HG02798 (cell line): ENCODE results near the gene DPF1.

Source experiments
- ATAC-seq: cut with Tn5 transposase; IDR thresholded peaks from one replicate; pipeline ENCODE4 v1.9.1; 2021; ENCODE audit warnings: mild to moderate bottlenecking; ENCODE audit not compliant: unreplicated experiment, poor library complexity

DPF1 gene

DNA sequence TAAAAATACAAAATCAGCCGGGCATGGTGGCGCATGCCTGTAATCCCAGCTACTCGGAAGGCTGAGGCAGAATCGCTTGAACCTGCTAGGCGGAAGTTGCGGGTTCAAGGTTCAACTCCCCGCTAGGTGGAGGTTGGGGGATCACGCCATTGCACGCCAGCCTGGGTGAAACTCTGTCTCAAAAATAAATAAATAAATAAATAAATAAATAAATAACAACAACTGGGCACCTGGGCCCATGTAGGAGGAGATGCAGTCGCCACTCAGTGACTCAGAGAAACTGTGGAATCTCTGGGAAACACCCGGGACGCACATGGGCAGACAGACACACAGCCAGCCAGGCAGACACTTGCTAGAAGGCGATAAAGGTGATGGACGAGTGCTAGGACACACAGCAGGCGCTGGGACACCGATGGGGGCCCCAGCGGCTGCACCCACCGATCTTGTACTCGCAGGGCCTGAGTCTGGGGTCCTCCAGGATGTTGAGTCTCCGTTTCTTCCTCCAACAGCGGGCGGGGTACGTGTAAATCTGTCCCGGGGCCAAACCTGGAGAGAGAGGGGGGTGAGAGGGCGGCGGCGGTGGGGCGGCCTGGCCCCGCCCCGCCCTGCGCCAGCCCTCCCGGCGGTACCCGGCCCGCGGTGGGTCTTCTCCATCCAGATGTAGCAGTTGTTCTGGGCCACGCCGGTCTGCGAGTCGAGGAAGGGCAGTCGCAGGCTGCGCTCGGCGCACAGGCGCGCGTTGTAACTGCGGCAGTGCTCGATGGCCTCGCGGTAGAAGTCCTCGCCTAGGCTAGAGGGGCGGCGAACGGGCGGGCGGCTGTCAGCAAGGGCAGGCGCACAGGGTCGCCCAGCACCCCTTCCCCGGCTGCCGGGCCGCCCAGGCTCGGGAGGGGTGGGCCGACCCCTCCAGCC, 1.8 kb downstream of the DPF1 start:
- ATAC-seq: no peak

DNA sequence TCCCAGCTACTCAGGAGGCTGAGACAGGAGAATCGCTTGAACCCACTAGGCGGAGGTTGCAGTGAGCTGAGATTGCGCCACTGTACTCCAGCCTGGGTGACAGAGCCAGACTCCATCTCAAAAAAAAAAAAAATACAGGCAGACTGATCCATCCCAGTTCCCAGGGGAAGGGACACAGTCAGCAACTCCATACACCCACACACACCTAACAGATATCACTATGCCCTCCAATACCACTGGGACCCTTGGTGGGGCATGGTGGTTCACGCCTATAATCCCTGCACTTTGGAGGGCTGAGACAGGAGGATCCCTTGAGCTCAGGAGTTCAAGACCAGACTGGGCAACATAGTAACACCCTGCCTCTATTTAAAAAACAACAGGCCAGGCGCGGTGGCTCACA, 2.6 kb downstream of the DPF1 start:
- no peak for ATAC-seq

DNA sequence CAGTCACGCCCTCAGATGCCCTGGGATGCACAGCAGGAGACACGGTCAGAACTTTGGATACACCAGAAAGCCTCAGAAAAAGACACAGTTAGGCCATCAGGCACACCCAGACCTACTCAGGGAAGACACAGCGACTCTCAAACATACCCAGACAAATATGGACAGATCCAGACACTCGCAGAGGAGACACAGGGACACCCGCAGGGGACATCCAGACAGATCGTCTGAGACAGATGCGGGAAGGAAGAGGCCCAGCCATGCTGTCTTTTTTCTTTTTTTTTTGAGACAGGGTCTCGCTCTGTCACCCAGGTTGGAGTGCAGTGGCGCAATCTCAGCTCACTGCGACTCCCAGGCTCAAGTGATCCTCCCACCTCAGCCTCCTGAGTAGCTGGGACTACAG, 4.8 kb downstream of the DPF1 start:
- ATAC-seq: no peak

DNA sequence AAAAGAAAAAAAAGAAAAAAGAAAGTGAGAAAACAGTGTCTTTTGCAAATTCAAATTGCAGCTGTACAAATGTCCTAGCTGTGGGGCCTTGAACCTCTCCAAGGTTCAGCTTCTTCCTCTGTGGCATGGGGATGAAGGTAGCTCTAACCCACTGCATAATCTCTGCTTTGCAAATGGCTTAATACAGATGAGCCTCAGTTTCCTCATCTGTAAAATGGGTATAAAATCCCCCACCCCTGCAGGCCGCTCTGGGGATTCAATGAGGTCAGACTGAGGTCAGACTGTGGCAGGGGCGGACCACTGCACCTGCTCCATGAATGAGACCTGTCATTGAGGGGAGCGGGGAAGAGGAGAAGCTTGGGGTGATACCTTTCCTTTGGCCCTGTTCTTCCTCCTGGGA, 5.8 kb downstream of the DPF1 start:
- no peak for ATAC-seq

DNA sequence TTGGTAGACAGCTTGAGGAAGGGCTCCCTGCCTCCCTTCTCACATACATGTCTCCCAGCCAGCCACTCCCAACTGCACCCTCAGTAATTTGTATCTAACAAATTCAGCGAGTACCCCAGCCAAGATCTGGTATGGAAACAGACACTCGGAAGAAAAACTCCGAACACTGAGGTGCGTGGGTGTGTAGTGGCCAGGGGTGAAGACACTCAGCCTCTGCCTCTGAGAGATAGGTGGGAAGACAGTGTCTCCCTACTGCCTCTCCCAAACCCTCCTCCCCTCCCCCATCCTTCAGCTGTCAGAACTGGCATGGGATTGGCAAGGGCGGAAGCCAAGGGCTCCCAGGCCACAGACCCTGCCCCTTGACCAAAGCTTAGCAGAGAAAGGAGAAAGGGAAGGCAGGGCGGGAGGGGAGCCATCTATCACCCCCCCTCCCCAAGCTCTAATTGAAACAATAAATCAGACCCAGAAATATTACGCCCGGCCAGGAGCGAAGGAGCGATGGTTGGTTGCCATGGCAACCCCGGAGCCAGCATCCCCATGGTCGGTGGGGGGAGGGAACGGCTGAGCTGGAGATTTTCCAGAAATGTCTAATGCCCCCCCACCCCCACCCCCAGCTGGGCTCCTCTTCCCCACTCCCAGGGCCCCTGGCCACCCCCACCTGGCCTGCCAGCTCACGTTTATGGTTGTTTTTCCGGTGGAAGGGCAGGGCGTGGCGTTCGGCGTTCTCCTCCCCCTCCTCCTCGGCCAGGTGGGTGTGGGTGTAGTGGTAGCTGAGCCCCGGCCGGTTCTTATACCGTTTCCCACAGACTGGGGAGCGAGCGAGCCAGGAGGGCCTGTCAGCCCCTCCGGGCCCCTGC, 7.0 kb downstream of the DPF1 start:
- no peak for ATAC-seq

DNA sequence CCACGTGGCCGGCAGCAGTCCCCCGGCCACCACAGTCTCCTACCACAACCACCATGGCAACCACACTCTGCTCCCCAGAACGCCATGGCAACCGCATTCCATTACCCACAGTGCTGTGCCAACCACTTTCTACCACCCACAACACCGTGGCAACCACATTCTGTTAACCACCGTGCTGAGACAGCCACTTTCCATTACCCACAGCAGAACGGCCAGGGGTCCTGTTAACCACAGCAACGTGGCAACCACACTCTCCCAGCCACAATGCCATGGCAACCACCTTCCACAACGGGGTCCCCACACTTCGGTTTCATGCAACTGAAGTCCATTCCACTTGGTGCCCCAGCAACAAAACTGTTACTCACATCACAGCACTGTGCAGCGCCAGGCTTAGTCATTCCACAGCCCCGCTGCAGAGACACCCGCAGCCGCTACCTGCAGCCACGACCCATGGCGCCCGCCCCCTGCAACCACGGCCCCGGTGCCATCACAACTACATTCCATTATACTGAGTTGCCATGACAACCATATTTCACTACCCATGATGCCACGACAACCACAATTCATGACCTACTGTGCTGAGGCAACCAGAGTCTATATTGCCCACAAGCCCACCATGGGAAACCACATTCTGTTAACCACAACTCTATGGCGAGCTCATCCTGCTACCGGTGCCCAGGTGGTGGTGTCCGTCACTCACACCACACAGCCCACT, 10.0 kb downstream of the DPF1 start:
- ATAC-seq: peak; percentile 33

DNA sequence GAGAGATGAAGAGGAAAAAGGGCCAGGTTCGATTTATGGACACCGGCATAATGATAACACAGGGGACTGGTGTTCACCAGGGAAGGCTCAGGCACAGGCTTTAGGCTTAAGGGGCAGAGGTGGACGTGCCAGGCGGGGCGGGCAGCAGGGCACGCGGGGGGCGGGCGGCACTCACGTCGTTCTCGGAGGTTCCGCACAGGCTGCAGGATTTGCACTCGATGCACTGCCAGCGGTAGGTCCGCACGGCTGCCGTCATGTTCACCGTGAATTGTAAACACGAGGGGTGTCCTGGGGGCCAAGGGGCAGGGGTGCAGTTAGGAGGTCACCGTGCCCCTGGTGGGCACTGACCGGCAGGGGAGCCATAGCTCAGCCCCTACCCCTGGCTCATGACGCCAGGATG, 10.6 kb downstream of the DPF1 start:
- ATAC-seq: no peak

DNA sequence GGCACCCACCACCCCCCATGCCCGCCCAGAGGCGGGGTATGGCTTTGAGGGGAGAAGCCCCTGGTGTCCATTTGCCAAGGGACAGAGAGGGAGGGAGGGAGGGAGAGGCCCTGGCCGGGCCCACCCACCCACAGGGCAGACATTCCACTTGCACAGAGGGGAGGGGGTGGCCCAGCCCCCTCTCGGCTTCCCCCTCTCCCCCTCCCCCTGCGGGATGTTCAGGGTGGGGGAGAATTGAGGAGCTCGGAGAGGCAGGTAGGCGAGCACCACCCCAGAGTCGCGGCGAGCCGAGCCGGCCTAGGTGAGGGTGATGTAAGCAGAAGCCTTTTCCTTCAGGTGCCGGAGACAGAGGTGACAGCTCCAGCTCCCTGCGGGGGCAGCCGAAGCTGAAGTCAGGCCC, 12.3 kb downstream of the DPF1 start:
- ATAC-seq: no peak

DNA sequence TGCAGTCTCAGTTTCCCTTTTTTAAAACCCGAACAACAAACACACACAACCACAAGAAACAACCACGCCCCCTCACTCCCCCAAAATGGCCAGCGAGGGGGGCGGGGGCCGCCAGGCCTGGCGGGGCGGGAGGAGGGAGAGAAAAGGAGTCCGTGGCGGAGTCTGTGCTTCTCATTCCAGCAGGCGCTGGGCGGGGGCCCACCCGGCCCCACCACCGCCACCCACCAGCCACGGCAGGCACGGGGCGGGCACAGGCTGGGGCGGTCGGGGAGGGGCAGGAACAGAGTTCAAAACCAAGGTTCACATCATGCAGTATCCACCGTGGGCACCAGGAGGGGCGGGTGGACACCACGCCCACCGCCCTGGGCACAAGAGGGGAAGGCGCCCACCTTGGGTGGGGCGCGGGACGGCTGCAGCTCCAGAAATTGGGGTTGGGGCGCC, 12.9 kb downstream of the DPF1 start:
- ATAC-seq: no peak

DNA sequence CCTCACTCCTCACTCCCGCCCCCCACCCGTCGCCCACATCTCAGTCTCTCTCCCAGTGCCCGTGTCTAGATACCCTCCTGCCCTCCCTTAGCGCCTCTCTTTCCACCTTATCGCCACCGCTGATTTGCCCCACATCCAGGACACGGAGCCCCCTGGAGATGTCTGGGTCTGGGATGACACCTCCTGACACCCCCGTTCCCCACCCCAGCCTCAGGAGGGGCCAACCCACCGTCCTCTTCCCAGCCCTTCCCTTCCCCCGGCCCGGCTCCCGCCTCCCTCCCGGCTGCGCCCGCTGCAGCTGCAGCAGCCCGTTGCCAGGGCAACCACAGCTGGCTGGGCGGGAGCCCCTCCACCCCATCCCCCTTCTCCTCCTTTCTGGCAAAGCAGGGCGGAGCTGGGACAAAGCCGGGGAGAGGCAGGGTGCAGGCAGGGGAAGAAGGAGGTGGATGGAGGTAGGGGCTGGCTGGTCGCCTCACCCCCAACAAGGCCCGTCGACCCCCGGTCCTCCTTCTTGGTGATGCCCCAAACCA, 13.5 kb downstream of the DPF1 start:
- ATAC-seq: no peak

DNA sequence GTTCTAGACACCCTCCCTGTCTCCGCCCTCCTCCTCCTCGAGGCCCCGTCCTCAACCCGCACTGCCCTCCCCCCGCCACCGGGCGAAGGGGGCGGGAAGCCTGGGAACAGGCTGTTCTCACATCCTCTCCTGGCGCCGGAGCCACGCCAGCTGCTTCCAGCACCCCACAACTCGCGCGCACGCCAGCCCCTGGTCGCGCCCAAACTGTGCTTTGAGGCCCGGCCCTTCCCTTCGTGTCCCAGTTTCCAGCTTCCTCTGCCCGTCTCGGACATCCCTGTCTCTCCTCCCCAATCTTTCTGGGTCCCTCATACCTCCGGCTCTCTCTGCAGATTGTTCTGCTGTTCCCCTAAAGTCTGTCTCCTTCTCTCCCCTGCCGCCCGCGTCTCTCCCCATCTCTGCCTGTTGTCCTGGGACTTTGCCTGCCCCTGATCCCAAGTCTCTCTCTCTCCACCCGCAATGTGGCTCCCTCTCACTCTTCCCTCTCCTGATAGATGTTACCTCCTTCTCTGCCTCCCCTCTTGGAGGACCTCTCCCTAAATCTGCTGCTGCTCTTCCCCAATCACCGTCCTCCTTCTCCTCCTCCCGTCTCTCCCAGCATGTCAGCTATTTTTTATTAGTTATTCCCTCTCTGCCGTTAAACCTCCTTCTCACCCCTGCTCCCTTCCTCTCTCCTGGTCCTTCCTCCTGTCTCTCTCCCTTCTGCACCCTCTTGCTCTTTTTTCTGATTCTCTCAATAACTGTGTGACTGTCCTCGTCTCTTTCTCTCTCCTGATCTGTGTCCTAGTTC, 14.2 kb downstream of the DPF1 start:
- no peak for ATAC-seq

DNA sequence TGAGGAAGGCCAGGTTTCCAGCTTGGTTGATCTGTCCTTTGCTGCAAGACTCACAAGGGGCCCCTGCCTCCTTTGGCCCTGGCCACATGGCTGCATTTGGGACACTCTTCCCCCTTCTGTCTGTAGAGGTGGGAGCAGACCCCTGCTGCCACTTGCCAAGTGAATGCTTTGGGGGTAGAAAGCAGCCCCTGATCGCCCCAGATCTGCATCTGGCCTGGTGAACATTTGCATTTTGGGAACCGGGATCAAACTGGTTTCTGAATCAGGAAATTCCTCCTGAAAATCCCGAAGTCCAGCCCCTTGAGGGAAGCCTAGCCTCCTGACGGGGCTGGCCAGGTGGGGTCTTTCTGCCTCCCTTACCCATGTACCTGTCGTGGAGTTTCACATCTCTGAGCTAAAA, 14.9 kb downstream of the DPF1 start:
- ATAC-seq: no peak

DNA sequence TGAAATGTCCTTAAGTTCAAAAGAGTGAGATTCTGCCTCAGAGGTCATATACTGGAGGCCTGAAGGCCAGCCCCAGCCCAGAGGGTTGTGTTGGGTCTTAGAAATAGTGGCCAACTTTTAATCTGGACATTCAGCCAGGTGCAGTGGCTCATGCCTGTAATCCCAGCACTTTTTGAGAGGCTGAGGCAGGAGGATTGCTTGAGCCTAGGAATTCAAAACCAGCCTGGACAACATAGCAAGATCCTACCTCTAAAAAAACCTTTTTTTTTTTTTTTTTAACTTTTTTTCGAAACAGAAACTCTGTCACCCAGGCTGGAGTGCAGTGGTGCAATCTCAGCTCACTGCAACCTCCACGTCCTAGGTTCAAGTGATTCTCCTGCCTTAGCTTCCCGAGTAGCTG, 15.5 kb downstream of the DPF1 start:
- ATAC-seq: no peak

DNA sequence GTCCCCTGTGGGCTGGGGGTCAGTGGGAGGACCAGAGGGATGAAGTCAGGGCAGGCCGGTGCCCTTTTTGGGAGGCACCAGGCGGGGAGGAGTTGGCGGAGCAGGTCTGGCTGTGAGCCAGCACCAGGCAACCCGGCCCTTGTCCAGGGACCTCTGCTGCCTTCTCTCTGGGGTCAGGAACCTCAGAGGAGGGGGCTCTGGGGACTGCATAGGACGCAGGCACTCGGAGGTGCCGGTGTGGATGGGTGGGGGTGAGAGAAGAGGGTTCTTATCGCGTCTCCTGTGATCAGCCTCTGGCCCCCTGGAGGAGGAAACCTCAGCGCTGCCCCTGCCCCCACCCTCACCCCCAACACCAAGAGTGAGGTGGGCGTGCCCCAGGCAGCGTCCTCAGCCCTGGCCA, 16.5 kb downstream of the DPF1 start:
- no peak for ATAC-seq

DNA sequence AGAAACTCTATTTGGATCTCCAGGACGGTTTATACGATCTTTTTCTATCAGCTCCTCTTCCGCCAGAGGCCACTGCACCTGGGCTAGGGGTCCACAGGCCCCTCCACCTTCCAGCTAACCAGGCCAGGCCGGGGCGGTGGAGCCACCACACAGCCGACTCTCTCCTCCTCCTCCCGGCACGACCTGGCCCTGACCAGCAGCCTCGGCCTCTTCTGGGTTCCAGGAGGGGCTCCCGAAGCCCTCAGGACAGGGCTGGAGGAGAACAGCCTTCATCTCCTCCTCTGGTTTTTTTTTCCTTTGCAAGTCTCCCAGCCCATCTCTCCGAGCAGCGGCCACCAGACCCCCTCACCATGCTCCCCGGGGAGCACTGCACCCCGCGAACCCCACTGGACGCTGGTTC, 17.1 kb downstream of the DPF1 start:
- no peak for ATAC-seq

DNA sequence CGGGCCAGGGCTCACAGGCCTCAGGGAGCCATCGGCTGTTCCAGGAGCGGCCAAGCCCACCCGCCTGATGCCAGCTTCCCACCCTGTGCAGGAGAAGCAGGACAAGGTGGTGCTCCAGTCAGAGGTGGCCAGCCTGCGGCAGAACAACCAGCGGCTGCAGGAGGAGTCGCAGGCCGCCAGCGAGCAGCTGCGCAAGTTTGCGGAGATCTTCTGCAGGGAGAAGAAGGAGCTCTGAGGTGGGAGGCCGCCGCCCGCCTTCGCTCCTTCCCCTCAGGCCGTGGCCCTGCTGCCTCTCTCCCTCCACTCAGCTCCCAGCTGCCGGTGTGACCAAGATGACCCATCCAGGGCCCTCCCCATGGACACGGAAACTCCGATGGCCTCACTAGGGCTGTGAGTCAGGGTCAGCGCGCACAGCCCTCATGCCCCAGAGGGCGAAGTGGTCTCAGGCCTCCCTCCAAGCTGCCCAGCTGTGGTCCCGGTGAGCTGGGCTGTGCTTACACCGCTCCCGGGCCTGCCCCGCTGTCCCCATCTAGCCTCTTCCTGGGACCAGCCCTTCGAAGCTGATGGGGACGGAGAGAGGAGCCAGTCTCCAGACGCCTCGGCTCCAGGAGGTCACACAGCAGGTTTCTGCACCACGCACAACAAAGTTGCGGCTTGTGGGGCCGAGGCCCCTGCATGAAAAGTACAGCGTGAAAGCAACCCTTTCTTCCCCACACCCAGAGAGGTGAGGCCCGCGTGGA, 17.8 kb downstream of the DPF1 start:
- no peak for ATAC-seq

DNA sequence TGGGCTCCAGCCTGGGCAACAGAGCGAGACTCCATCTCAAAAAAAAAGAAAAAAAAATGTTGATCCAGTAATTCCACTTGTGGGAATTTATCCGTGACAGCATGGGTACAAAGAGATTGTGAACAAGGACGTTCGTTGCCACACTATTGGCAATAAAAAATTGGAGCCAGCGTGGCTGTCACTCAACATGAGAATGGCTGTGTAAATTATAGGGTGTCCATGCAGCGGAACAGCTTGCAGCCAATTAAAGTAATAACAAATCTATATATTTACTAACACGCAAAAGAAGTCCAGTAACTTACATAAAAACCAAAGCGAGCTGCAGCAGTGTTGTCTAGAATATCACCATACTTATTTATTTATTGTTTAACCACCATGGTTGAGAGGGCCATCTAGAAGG, 19.3 kb downstream of the DPF1 start:
- ATAC-seq: no peak

DNA sequence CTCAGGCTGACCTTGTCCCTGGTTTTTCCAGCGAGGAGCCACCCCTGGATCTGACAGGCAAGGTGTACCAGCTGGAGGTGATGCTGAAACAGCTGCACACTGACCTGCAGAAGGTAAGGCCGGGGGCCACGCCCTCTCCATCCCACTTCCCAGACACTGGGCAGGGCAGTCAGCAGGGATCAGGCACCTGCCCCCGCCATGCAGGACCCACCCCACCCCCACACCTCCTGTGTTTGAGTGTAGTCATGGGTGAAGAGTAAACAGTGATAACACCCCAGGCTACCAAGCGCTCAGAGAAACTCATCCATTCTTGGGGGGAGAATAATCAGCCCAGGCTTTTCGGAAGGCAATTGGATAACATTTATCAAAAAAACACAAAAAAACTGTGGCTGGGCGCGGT, 19.9 kb downstream of the DPF1 start:
- ATAC-seq: no peak

DNA sequence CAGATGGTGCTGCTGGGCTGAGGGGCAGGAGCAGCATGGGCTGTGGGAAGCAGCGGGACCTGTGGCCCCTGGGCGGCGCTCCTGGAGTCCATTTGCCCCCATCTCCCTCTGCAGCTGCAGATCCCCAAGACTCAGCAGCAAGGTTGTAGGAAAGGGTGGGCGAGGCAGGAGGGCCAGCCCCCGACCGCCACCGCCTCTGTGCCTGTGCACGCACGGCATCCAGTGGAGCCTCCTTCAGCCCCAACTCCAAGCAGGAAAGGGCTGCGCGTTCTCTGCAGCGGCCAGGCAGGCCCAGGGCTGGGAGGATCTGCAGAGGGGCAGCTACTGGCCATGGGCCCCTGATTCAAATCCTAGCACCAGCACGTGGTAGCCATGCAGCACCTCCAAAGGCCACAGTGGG, 20.8 kb downstream of the DPF1 start:
- ATAC-seq: no peak
